Neural cell (in vitro differentiated cells): ENCODE results near the gene OBSCN. TPM values are rescaled to one million over a fixed set of nuclear protein-coding genes. Genes with fewer than 3 reads are reported as not detected.

Source experiments
- H2AFZ ChIP-seq: fragments of 200-600, 300-800 bp; sonication (generic), shearing (Covaris generic); 2 replicates; pipeline ENCODE4 v1.6.0; 2014; ENCODE audit warnings: low read depth, mild to moderate bottlenecking, antibody characterized with exemption, low read length, moderate library complexity
- H3F3A ChIP-seq: fragments of 200-600 bp; shearing (Covaris generic); 2 replicates; pipeline ENCODE4 v1.6.1; 2016; ENCODE audit warnings: mild to moderate bottlenecking, moderate library complexity, mixed read lengths, antibody characterized with exemption, low read length; ENCODE audit not compliant: insufficient read depth, poor library complexity, severe bottlenecking
- H3K27ac ChIP-seq: fragments of 200-600, 300-800 bp; sonication (generic), shearing (Covaris generic); 2 replicates; pipeline ENCODE4 v1.5.1; 2014; ENCODE audit warnings: mild to moderate bottlenecking, low read length, moderate library complexity
- H3K27me3 ChIP-seq: fragments of 300-800, 200-600 bp; sonication (generic), shearing (Covaris generic); 2 replicates; pipeline ENCODE4 v1.6.0; 2014; ENCODE audit warnings: mild to moderate bottlenecking, low read depth, low read length, moderate library complexity; ENCODE audit not compliant: insufficient read depth
- H3K36me3 ChIP-seq: fragments of 300-800, 200-600 bp; sonication (generic), shearing (Covaris generic); 2 replicates; pipeline ENCODE4 v1.5.1; 2014; ENCODE audit warnings: mild to moderate bottlenecking, antibody characterized with exemption, low read length, moderate library complexity; ENCODE audit not compliant: insufficient read depth
- H3K4me2 ChIP-seq: fragments of 300-800, 200-600 bp; sonication (generic), shearing (Covaris generic); 2 replicates; pipeline ENCODE4 v1.6.0; 2014; ENCODE audit warnings: mild to moderate bottlenecking, low read length
- H3K4me3 ChIP-seq: fragments of 300-800, 200-600 bp; sonication (generic), shearing (Covaris generic); 2 replicates; pipeline ENCODE4 v1.5.1; 2014; ENCODE audit warnings: mild to moderate bottlenecking, low read length, moderate library complexity
- H3K79me2 ChIP-seq: fragments of 200-600 bp; shearing (Covaris generic); replicated peaks from 2 replicates; pipeline ENCODE4 v1.6.0; 2014; ENCODE audit warnings: mild to moderate bottlenecking, low read length, moderate library complexity; ENCODE audit not compliant: insufficient read depth
- H3K9ac ChIP-seq: fragments of 300-800, 200-600 bp; sonication (generic), shearing (Covaris generic); 2 replicates; pipeline ENCODE4 v1.6.1; 2016; ENCODE audit warnings: mild to moderate bottlenecking, low read length, mixed read lengths
- H3K9me2 ChIP-seq: fragments of 200-600 bp; shearing (Covaris generic); 2 replicates; pipeline ENCODE4 v1.6.1; 2016; ENCODE audit warnings: mild to moderate bottlenecking, low read length, mixed read lengths; ENCODE audit not compliant: insufficient read depth
- H3K9me3 ChIP-seq: fragments of 200-600, 300-800 bp; sonication (generic), shearing (Covaris generic); 2 replicates; pipeline ENCODE4 v1.6.1; 2016; ENCODE audit warnings: mild to moderate bottlenecking, mixed run types, low read length, moderate library complexity, mixed read lengths
- H4K20me1 ChIP-seq: fragments of 200-600 bp; shearing (Covaris generic); 2 replicates; pipeline ENCODE4 v1.6.1; 2016; ENCODE audit warnings: mild to moderate bottlenecking, mixed run types; ENCODE audit not compliant: insufficient read depth
- EP300 ChIP-seq: fragments of 450-650 bp; conservative IDR thresholded peaks from 2 replicates; pipeline ENCODE4 v1.6.1; 2014; ENCODE audit warnings: antibody characterized with exemption, mild to moderate bottlenecking, moderate library complexity; ENCODE audit not compliant: poor library complexity, severe bottlenecking
- EZH2 ChIP-seq: fragments of 200-600, 300-800 bp; shearing (Covaris generic), sonication (generic); IDR thresholded peaks from 2 replicates; pipeline ENCODE4 v1.6.1; 2014; ENCODE audit warnings: antibody characterized with exemption, low read length, borderline replicate concordance, mild to moderate bottlenecking; ENCODE audit not compliant: insufficient read depth, poor library complexity, severe bottlenecking
- MXI1 ChIP-seq: fragments of 450-650 bp; conservative IDR thresholded peaks from 2 replicates; pipeline ENCODE4 v1.6.1; 2014; ENCODE audit warnings: antibody characterized with exemption, mild to moderate bottlenecking; ENCODE audit not compliant: poor library complexity, severe bottlenecking
- POLR2AphosphoS5 ChIP-seq: IDR thresholded peaks from 2 replicates; pipeline ENCODE4 v1.6.1; 2012
- RAD21 ChIP-seq: fragments of 450-650 bp; conservative IDR thresholded peaks from 2 replicates; pipeline ENCODE4 v1.6.1; 2014; ENCODE audit warnings: antibody characterized with exemption, mild to moderate bottlenecking, moderate library complexity
- SMC3 ChIP-seq: fragments of 450-650 bp; conservative IDR thresholded peaks from 2 replicates; pipeline ENCODE4 v1.6.1; 2014; ENCODE audit warnings: antibody characterized with exemption, mild to moderate bottlenecking, moderate library complexity; ENCODE audit not compliant: poor library complexity
- TAF1 ChIP-seq: IDR thresholded peaks from 2 replicates; pipeline ENCODE4 v1.6.1; 2012; ENCODE audit warnings: low read depth
- polyA plus RNA-seq: library from polyadenylated mRNA; depleted of rRNA; stranded (reverse); fragments of >200 nt; gene quantifications from 2 replicates; pipeline ENCODE4 v1.2.3, GENCODE V29; 2014
- TF ChIP-seq, protein P1 (sequence below): fragments of 450-650 bp; IDR thresholded peaks from 2 replicates; pipeline ENCODE4 v1.5.1; 2014; ENCODE audit warnings: antibody characterized with exemption, mild to moderate bottlenecking, moderate library complexity; ENCODE audit not compliant: poor library complexity, severe bottlenecking
- TF ChIP-seq, protein P2 (sequence below): IDR thresholded peaks from 2 replicates; pipeline ENCODE4 v1.6.1; 2012; ENCODE audit warnings: borderline replicate concordance

The OBSCN gene
- polyA plus RNA-seq, 1 donor from 2014 or later, result 7.2 TPM

DNA sequence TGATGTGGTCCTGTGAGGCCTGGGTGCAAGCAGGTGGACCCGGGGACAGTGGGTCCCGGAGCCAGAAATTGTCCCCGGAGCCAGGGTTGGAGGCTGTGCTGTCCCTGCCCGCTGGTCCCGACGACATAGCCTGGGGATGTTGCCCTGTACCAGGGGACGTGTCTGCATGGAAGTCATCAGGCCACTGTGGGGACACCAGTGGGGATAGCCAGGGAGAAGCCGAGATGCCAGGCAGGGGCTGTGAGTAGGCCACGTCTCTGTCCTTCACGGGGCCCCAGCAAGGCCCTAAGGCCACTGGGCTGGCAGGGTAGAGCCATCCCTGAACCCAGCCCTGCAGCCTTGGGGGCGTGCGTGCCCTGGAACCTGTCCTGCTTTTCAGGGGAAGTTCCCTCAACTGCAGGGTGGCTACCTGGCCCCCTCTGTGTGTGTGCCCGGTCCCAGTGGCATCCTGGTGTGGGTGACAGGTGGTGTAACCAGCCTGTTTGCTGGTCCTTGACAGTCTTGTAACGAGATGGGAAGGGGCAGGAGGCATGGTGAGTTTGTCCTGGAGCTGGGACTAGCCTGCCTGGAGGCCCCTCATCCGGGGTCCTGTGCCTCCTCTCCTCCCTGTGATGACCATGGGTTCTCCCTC lies 73.2 kb downstream of the OBSCN start:
- no peak overlapping the region for H3K4me2 ChIP-seq
- no peak overlapping the region for H3K27ac ChIP-seq
- H2AFZ ChIP-seq, result no peak overlapping the region
- no peak overlapping the region for H3K9ac ChIP-seq
- no peak for TF ChIP-seq POLR2AphosphoS5
- TF ChIP-seq SMC3, result no peak
- TF ChIP-seq, protein P1, sequence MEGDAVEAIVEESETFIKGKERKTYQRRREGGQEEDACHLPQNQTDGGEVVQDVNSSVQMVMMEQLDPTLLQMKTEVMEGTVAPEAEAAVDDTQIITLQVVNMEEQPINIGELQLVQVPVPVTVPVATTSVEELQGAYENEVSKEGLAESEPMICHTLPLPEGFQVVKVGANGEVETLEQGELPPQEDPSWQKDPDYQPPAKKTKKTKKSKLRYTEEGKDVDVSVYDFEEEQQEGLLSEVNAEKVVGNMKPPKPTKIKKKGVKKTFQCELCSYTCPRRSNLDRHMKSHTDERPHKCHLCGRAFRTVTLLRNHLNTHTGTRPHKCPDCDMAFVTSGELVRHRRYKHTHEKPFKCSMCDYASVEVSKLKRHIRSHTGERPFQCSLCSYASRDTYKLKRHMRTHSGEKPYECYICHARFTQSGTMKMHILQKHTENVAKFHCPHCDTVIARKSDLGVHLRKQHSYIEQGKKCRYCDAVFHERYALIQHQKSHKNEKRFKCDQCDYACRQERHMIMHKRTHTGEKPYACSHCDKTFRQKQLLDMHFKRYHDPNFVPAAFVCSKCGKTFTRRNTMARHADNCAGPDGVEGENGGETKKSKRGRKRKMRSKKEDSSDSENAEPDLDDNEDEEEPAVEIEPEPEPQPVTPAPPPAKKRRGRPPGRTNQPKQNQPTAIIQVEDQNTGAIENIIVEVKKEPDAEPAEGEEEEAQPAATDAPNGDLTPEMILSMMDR, result no peak
- TF ChIP-seq MXI1, result no peak
- TF ChIP-seq, protein P2, sequence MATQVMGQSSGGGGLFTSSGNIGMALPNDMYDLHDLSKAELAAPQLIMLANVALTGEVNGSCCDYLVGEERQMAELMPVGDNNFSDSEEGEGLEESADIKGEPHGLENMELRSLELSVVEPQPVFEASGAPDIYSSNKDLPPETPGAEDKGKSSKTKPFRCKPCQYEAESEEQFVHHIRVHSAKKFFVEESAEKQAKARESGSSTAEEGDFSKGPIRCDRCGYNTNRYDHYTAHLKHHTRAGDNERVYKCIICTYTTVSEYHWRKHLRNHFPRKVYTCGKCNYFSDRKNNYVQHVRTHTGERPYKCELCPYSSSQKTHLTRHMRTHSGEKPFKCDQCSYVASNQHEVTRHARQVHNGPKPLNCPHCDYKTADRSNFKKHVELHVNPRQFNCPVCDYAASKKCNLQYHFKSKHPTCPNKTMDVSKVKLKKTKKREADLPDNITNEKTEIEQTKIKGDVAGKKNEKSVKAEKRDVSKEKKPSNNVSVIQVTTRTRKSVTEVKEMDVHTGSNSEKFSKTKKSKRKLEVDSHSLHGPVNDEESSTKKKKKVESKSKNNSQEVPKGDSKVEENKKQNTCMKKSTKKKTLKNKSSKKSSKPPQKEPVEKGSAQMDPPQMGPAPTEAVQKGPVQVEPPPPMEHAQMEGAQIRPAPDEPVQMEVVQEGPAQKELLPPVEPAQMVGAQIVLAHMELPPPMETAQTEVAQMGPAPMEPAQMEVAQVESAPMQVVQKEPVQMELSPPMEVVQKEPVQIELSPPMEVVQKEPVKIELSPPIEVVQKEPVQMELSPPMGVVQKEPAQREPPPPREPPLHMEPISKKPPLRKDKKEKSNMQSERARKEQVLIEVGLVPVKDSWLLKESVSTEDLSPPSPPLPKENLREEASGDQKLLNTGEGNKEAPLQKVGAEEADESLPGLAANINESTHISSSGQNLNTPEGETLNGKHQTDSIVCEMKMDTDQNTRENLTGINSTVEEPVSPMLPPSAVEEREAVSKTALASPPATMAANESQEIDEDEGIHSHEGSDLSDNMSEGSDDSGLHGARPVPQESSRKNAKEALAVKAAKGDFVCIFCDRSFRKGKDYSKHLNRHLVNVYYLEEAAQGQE, result no peak
- TF ChIP-seq TAF1, result no peak
- TF ChIP-seq EZH2, result no peak
- no peak for TF ChIP-seq EP300
- no peak for TF ChIP-seq RAD21
- H3K9me2 ChIP-seq, result no peaks in the 10 kb centered on the region
- H3K79me2 ChIP-seq, result no peaks in the 10 kb centered on the region
- no peaks in the 10 kb centered on the region for H3K9me3 ChIP-seq
- H3K4me3 ChIP-seq, result no peak overlapping the region
- H4K20me1 ChIP-seq, result no peaks in the 10 kb centered on the region
- H3F3A ChIP-seq, result no peaks in the 10 kb centered on the region
- H3K36me3 ChIP-seq, result no peaks in the 10 kb centered on the region
- no peaks in the 10 kb centered on the region for H3K27me3 ChIP-seq

DNA sequence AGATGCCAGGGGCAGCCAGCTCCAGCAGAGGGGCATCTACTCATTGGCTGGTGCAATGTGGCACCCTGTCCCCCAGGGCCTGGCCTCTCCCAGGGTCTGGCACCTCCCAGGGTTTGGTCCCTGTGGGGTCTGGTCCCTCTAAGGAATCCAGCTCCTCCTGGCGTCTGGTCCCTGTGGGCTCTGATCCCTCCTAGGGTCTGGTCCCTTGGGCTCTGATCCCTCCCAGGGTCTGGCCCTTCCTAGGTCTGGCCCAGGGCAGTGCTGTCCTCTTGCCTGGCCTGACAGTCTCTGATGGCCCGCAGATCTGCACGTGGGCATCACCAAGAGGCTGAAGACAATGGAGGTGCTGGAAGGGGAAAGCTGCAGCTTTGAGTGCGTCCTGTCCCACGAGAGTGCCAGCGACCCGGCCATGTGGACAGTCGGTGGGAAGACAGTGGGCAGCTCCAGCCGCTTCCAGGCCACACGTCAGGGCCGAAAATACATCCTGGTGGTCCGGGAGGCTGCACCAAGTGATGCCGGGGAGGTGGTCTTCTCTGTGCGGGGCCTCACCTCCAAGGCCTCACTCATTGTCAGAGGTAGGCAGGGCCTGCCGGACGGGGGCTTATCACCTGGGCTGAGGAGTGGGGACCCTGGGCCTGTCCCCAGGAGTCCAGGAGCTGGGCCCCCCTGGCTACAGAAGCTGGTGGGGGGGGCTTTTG lies 73.9 kb downstream of the OBSCN start:
- H3K27ac ChIP-seq, result no peak overlapping the region
- no peak overlapping the region for H2AFZ ChIP-seq
- no peak overlapping the region for H3K9ac ChIP-seq
- no peaks in the 10 kb centered on the region for H3K9me3 ChIP-seq
- no peaks in the 10 kb centered on the region for H3K36me3 ChIP-seq
- no peak for TF ChIP-seq EZH2
- TF ChIP-seq TAF1, result no peak
- TF ChIP-seq RAD21, result no peak
- TF ChIP-seq SMC3, result no peak
- no peak for TF ChIP-seq MXI1
- TF ChIP-seq, protein P2, result no peak
- TF ChIP-seq, protein P1, result no peak
- TF ChIP-seq POLR2AphosphoS5, result no peak
- TF ChIP-seq EP300, result no peak
- no peaks in the 10 kb centered on the region for H3K27me3 ChIP-seq
- H3F3A ChIP-seq, result no peaks in the 10 kb centered on the region
- H3K9me2 ChIP-seq, result no peaks in the 10 kb centered on the region
- no peaks in the 10 kb centered on the region for H3K79me2 ChIP-seq
- no peaks in the 10 kb centered on the region for H4K20me1 ChIP-seq
- H3K4me2 ChIP-seq, result no peak overlapping the region
- no peak overlapping the region for H3K4me3 ChIP-seq
